HepG2 (cell line): ENCODE results near the gene ANKRD37. TPM values are rescaled to one million over a fixed set of nuclear protein-coding genes. Genes with fewer than 3 reads are reported as not detected.

Source experiments
- ARHGAP35 ChIP-seq: sonication (generic); formaldehyde crosslinking; IDR thresholded peaks from 2 replicates; pipeline ENCODE4 v1.9.0; 2022; ENCODE audit warnings: mild to moderate bottlenecking, inconsistent platforms, moderate library complexity, missing genetic modification reagents, borderline replicate concordance
- BCL6 ChIP-seq: IDR thresholded peaks from 2 replicates; pipeline ENCODE4 v1.6.1; 2016; ENCODE audit warnings: missing genetic modification reagents, missing compliant biosample characterization
- DDIT3 ChIP-seq: sonication (generic); formaldehyde crosslinking; IDR thresholded peaks from 2 replicates; pipeline ENCODE4 v1.4.0; 2020; ENCODE audit warnings: mild to moderate bottlenecking, missing genetic modification reagents
- EP300 ChIP-seq, 3 experiments: sonication (generic) in 1 of 3; formaldehyde crosslinking in 1 of 3; IDR thresholded peaks; 2 replicates each; pipeline versions ENCODE4 v1.5.1 to v1.6.1; 2011 to 2020; ENCODE audit warnings: low read depth in 2 of 3, low read length in 2 of 3, borderline replicate concordance in 1 of 3, improper control_type of control experiment in 1 of 3, mild to moderate bottlenecking in 1 of 3, missing genetic modification reagents in 1 of 3, moderate library complexity in 1 of 3
- GMEB2 ChIP-seq: IDR thresholded peaks from 2 replicates; pipeline ENCODE4 v1.6.1; 2016; ENCODE audit warnings: missing biosample characterization, missing genetic modification reagents, low read depth
- HOXD1 ChIP-seq: sonication (generic); formaldehyde crosslinking; IDR thresholded peaks from 2 replicates; pipeline ENCODE4 v1.5.0; 2020; ENCODE audit warnings: missing genetic modification reagents
- MTF2 ChIP-seq: sonication (generic); formaldehyde crosslinking; IDR thresholded peaks from 2 replicates; pipeline ENCODE4 v1.5.0; 2020; ENCODE audit warnings: missing genetic modification reagents, borderline replicate concordance
- NFE2L1 ChIP-seq: sonication (generic); formaldehyde crosslinking; IDR thresholded peaks from 2 replicates; pipeline ENCODE4 v1.4.0; 2020; ENCODE audit warnings: missing genetic modification reagents, mild to moderate bottlenecking, borderline replicate concordance
- ONECUT2 ChIP-seq: sonication (generic); formaldehyde crosslinking; IDR thresholded peaks from 2 replicates; pipeline ENCODE4 v1.4.0; 2020; ENCODE audit warnings: missing genetic modification reagents
- STAG1 ChIP-seq: sonication (generic); formaldehyde crosslinking; IDR thresholded peaks from 2 replicates; pipeline ENCODE4 v1.4.0; 2020; ENCODE audit warnings: missing genetic modification reagents
- ZNF367 ChIP-seq: sonication (generic); formaldehyde crosslinking; IDR thresholded peaks from 2 replicates; pipeline ENCODE4 v1.4.0; 2020; ENCODE audit warnings: missing genetic modification reagents, borderline replicate concordance
- polyA plus RNA-seq, 8 experiments: library from polyadenylated mRNA; depleted of rRNA in 3 of 8; stranded (reverse) in 7 of 8; unstranded in 1 of 8; fragments of >200 nt; fragmentation: Illumina TruSeq in 4 of 8; extraction: Trizol in 4 of 8; gene quantifications; 2 replicates each; pipeline versions ENCODE4 v1.2.1 to v1.2.3, GENCODE V29; 2011 to 2016; ENCODE audit warnings: low read depth in 4 of 8, missing spikeins in 1 of 8, mixed read lengths in 1 of 8; ENCODE audit not compliant: insufficient read depth in 1 of 8
- total RNA-seq, 5 experiments: library from RNA; depleted of rRNA; stranded (reverse); fragments of >200 nt; fragmentation: Illumina TruSeq; extraction: Trizol; gene quantifications; 2 replicates each; pipeline ENCODE4 v1.2.3, GENCODE V29; 2016; ENCODE audit warnings: low read depth in 1 of 5
- TF ChIP-seq, protein P1 (sequence below): sonication (generic); formaldehyde crosslinking; IDR thresholded peaks from 2 replicates; pipeline ENCODE4 v1.4.0; 2020; ENCODE audit warnings: missing genetic modification reagents, low read depth, mild to moderate bottlenecking, borderline replicate concordance
- TF ChIP-seq, protein P2 (sequence below), 2 experiments: sonication (generic) in 1 of 2; formaldehyde crosslinking in 1 of 2; IDR thresholded peaks; 2 replicates each; pipeline versions ENCODE4 v1.6.1 to v1.9.0; 2014 to 2022; ENCODE audit warnings: antibody characterized with exemption in 1 of 2, borderline replicate concordance in 1 of 2, inconsistent platforms in 1 of 2, low read depth in 1 of 2, missing genetic modification reagents in 1 of 2

ANKRD37 gene
- total and polyA plus RNA-seq, 2 of the 13 experiments (the other 11 are each of a cell fraction or from before 2014, with no cell fraction given), result 2.2 to 51.4 TPM

GRCh38 chr4:185364886-185365285 lies 31.8 kb upstream of the ANKRD37 start (continued):
- TF ChIP-seq, protein P1, sequence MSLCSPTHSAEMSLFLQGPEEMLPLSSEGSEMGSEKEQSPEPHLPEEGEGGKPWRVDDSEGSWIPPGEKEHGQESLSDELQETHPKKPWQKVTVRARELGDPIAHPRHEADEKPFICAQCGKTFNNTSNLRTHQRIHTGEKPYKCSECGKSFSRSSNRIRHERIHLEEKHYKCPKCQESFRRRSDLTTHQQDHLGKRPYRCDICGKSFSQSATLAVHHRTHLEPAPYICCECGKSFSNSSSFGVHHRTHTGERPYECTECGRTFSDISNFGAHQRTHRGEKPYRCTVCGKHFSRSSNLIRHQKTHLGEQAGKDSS (CRISPR knock-in tag), result no peak
- TF ChIP-seq BCL6 (CRISPR knock-in tag), result no peak
- TF ChIP-seq, protein P2, sequence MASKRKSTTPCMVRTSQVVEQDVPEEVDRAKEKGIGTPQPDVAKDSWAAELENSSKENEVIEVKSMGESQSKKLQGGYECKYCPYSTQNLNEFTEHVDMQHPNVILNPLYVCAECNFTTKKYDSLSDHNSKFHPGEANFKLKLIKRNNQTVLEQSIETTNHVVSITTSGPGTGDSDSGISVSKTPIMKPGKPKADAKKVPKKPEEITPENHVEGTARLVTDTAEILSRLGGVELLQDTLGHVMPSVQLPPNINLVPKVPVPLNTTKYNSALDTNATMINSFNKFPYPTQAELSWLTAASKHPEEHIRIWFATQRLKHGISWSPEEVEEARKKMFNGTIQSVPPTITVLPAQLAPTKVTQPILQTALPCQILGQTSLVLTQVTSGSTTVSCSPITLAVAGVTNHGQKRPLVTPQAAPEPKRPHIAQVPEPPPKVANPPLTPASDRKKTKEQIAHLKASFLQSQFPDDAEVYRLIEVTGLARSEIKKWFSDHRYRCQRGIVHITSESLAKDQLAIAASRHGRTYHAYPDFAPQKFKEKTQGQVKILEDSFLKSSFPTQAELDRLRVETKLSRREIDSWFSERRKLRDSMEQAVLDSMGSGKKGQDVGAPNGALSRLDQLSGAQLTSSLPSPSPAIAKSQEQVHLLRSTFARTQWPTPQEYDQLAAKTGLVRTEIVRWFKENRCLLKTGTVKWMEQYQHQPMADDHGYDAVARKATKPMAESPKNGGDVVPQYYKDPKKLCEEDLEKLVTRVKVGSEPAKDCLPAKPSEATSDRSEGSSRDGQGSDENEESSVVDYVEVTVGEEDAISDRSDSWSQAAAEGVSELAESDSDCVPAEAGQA (IDR thresholded peaks at IDR 0.05; ENCODE audit: low read depth), result no peak
- TF ChIP-seq, protein P2 (CRISPR knock-in tag; IDR thresholded peaks at IDR 0.05; ENCODE audit: borderline replicate concordance), result no peak
- TF ChIP-seq ZNF367 (CRISPR knock-in tag), result no peak
- no peak for TF ChIP-seq MTF2 (CRISPR knock-in tag)
- no peak for TF ChIP-seq NFE2L1
- TF ChIP-seq GMEB2 (CRISPR knock-in tag), result no peak
- TF ChIP-seq STAG1, result no peak
- TF ChIP-seq ARHGAP35 (CRISPR knock-in tag), result no peak
- TF ChIP-seq DDIT3 (CRISPR knock-in tag), result no peak
- TF ChIP-seq HOXD1 (CRISPR knock-in tag), result no peak
- no peak for TF ChIP-seq ONECUT2 (CRISPR knock-in tag)
- TF ChIP-seq EP300 (IDR thresholded peaks at IDR 0.05; ENCODE audit: low read depth in 2 of 2, low read length in 2 of 2), result no peak
- no peak for TF ChIP-seq EP300 (CRISPR knock-in tag; IDR thresholded peaks at IDR 0.05; ENCODE audit: borderline replicate concordance)
